Measurements from ENCODE around the gene SPTAN1.

DNA sequence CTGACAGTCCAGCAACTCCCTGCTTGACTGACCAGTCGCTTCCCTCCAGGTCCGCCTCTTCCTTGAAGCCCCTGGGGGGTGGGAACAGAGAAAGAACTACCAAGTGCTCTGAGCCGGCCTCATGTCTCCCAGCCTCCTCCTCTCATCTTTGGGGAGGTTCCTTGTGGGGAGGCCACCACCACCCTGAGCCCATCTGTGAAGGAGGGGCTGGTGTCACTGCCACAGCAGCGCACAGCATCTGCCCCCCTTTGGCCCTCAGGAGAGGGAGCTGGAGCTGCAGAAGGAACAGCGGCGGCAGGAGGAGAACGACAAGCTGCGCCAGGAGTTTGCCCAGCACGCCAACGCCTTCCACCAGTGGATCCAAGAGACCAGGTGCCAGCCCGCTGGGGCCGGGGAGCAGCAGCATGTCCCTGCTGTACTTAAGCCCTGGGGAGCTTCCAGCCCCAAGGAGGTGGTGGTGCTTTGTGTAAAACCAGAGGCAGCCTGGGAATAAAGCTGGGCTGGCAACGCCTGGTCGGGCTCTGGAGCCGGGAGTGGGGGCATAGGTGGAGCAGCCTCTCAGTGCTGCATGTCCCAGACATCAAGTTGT lies 74.8 kb downstream of the SPTAN1 start:
- TF ChIP-seq POLR2A (IDR thresholded peaks at IDR 0.05; ENCODE audit: low read depth, low read length) (no peak), POLR2AphosphoS5 (IDR thresholded peaks at IDR 0.05; ENCODE audit: low read depth, low read length) (no peak), TAF1 (IDR thresholded peaks at IDR 0.05; ENCODE audit: borderline replicate concordance, low read depth, low read length) (no peak)

Data from GM12892 (cell line).